Stimulated activated CD8-positive, alpha-beta memory T cell treated with anti-CD3 and anti-CD28 coated beads, Interleukin-4, amount 100 ng/mL, for 4 hours (primary cell): Measurements from ENCODE around the gene PSME3.

Experiments
- DNase-seq, 2 donors: peaks; one replicate each; pipeline ENCODE4 v3.0.0-alpha.2; 2020; ENCODE audit warnings: low read depth in 2 of 2, low spot score in 1 of 2

The PSME3 gene, protein sequence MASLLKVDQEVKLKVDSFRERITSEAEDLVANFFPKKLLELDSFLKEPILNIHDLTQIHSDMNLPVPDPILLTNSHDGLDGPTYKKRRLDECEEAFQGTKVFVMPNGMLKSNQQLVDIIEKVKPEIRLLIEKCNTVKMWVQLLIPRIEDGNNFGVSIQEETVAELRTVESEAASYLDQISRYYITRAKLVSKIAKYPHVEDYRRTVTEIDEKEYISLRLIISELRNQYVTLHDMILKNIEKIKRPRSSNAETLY

GRCh38 chr17:42832934-42833766 is at the start of gene PSME3:
Gene PSME3, plus strand, starts transcription at chr17:42833397. Its CDS starts 235 bp downstream, at chr17:42833632.
- DNase-seq = peak; percentile 78 to 86

DNA sequence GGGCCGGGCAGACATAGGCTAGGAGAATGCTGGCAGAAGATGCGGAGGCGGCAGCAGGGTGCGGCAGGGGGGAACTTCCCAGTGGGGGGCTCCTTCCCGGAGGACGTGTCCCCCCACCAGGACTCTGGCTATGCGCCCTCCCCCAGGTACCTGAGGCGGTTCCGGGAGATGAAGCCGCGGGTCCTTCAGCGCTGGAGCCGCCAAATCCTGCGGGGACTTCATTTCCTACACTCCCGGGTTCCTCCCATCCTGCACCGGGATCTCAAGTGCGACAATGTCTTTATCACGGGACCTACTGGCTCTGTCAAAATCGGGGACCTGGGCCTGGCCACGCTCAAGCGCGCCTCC is 49.4 kb upstream of the PSME3 start:
- no peak for DNase-seq

- no peak for DNase-seq
Measured at GRCh38 chr17:42784409-42784808, 48.8 kb upstream of the PSME3 start.

DNA sequence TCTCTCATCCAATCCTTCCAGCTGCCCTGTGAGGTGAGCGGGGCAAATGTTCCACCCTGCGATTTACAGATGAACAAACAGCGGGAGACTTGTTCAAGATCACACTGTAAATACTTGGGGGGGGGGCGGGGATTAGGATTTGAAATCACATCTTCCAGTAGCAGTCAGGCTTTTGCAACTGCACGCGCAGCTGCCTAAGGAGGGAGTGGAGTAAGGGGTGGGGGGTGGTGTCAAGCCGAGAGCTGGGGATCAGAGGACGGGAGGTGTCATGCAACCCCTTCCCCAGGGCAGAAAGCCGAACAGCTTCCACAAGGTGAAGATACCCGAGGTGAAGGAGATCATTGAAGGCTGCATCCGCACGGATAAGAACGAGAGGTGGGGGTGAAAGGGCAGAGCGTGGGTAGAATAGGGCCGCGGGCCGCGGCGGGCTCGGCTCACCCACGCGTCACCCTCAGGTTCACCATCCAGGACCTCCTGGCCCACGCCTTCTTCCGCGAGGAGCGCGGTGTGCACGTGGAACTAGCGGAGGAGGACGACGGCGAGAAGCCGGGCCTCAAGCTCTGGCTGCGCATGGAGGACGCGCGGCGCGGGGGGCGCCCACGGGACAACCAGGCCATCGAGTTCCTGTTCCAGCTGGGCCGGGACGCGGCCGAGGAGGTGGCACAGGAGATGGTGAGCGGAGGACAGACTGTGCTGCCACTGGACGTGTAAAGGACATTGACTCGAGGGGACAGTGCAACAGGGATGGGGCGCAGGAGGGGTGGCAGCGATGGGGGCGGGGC is 48.2 kb upstream of the PSME3 start:
- DNase-seq = no peak

DNA sequence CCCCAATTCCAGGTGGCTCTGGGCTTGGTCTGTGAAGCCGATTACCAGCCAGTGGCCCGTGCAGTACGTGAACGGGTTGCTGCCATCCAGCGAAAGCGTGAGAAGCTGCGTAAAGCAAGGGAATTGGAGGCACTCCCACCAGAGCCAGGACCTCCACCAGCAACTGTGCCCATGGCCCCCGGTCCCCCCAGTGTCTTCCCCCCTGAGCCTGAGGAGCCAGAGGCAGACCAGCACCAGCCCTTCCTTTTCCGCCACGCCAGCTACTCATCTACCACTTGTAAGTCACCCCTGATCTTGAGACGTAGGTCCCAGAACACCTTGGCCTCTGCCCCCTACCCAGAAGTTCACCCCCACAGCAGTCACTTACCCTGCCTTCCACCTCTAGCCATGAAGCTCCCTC is 45.9 kb upstream of the PSME3 start:
- no peak for DNase-seq

GRCh38 chr17:42791948-42792347 is 41.2 kb upstream of the PSME3 start:
- DNase-seq = no peak

DNA sequence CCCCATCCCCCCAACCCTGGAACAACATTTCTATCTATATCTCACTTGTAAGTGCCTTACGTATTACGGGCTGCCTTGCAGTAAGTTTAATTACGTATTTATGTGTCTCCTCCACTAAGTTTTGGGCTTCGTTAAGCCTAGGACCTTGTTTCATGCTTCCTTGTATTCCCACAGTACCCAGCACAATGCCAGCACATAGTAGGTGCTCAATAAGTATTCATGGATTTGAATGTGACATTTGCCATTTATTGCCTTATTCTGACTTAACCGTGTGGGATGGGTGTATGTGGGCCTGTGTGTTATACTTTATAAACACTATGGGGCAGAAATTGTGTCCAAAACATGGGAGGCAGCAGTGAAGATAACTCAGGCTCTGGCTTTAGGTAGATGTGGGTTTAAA is 40.7 kb upstream of the PSME3 start:
- DNase-seq = no peak

GRCh38 chr17:42795061-42795460 is 38.1 kb upstream of the PSME3 start:
- no peak for DNase-seq

DNA sequence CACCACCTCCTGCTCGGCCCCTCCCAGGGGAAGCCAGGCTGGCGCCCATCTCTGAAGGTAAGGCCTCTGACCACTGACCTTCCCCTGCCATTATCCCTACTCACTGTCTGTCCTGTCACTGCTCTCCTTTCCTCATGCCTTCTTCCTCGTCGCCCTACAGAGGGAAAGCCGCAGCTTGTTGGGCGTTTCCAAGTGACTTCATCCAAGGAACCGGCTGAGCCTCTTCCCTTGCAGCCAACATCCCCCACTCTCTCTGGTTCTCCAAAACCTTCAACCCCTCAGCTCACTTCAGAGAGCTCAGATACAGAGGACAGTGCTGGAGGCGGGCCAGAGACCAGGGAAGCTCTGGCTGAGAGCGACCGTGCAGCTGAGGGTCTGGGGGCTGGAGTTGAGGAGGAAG is 37.7 kb upstream of the PSME3 start:
- DNase-seq = no peak

GRCh38 chr17:42796066-42796758 is 37.0 kb upstream of the PSME3 start:
- DNase-seq = no peak

- DNase-seq = no peak
Measured at GRCh38 chr17:42797067-42798007, 35.9 kb upstream of the PSME3 start.

DNA sequence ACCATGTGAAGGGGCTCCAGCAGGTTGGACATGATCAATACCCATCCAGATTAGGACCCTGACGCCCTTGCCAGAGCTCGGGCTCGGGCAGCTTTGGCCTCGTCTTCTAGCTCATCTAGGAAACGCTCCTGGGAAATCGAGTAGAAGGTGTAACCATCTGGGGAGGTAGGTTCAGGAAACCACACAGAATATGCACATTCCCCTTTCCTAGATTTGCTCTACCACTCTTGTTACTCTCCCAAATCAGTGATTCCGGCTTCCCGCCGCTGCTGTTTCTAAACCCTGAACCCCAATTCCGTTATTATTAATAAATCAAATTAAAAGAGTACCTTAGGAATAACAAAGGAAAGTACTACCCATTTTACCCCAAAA is 35.2 kb upstream of the PSME3 start:
- no peak for DNase-seq

DNA sequence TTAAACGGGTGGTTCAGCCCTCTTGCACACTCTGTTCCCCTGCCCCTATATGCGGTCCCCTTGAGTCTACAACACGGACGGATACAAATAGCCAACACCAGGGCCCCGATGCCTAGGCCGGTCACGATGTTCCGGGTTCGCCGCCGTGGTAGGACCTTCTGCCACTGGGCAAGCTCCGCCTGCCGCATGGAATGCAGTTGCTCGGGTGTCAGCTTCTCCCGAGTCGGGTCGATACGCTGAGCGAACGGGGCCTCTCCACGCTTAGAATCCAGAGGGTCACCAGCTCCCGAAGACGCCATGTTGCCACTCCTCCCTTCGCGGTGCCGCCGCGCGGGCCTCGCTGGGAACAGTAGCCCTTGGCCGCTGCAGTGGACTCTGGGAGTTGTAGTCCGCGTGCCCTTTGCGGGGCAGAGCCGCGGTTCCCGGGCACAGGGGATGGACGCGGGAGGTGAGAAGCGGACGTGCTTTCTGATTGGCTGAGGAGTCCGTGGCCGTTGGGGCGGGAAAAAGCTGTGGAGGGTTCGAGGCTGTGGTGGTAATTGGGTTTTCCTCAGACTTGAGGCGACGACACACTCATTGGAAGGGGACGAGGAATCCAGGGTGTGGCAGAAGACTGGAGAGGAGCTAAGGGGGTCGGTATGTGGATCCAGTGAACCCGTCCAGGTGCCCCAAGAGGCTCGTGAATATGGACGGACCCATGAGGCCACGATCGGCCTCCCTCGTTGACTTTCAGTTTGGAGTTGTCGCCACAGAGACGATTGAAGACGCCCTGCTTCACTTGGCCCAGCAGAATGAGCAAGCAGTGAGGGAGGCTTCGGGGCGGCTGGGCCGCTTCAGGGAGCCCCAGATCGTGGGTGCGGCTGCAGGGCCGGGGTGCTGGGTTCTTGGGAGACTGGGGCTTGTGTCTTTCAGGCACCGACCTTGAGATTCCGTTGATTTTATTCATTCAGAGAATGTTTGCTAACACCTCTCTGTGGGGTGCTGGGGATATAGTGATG is 34.5 kb upstream of the PSME3 start, which contains the start of the genes CNTD1 and COA3:
CNTD1 (plus strand) TSS at position 479 of the 998 bp plus-strand sequence; CDS start at position 686, 207 bp downstream.
COA3 (minus strand) TSS at position 322 of the 998 bp plus-strand sequence; CDS start at position 299, 23 bp downstream.
- DNase-seq = peak; percentile 43

DNA sequence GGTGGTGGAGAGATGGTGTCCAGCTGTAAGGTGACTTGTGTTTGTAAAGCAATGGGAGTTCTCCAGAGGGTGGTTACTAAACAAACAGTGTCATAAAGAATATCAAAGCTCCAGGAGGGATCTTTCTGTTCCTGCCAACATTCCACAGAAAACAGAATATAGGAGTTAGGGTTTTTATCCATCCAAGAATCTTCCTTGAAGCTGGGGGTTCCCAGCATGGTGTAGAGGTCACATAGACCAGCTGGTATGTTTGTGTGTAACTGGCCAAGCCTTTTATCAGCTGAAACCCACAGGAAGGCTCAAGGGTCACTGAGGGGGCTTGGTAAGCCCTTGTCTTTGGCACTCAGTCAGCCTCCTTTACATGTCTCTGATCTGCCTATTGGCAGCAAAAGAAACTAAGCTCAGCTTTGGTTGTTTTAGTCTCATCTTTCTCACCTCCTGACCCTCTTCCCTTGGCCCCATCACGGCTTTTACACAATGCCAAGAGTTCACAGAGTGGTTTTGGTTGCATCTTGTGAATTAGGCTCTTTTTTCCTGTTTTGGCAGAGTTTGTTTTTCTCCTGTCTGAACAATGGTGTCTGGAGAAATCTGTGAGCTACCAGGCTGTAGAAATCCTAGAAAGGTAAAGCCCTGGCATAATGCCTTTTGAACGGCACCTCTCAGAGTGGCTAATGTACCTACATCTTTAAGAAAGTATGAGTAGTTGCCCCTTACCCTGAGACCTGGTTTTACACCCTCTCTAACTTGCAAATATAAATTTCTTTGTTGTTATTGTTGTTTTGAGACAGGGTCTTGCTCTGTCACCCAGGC is 29.9 kb upstream of the PSME3 start:
- DNase-seq = no peak

GRCh38 chr17:42804918-42805367 is 28.3 kb upstream of the PSME3 start:
- DNase-seq = no peak

DNA sequence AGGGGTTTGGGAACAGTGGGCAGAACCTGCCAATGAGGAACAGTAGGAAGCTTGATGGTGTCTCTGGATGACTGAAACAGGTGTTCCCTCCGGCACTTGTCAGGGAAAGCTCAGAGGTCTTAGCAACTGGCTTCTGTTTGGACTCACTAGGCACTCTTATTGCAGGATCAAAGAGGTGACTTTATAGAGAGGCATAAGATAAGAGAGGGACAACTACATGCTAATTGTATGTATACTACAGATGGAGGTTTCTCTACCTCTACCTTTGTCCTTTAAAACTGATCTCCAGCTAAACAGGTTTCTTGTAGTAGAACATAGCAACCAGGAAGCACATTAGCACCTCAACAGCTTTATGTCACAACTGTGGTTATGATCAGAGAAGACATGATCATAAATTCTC is 26.9 kb upstream of the PSME3 start:
- no peak for DNase-seq

DNA sequence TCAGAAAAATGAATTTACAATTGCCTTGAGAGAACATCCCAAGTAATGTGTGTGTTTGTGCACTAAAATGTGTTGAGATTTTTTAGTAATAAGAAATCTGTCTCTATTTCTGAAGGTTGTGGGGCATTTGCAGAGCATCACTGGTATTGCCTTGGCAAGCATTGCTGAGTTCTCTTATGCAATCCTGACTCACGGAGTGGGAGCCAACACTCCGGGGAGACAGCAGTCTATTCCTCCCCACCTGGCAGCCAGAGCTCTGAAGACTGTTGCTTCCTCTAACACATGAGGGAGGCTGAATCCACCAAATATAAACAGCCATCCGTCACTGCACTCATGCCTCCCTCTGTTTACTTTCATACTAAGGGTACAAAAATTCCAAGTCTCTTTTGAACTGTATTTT is 23.9 kb upstream of the PSME3 start:
- DNase-seq = no peak
